ENCODE data around the gene S100A14.
"Not testable (repeated sequence)": the region's sequence is repeated elsewhere in the genome, so short reads cannot be mapped to it uniquely, and the experiment has no call there.

The S100A14 gene

DNA sequence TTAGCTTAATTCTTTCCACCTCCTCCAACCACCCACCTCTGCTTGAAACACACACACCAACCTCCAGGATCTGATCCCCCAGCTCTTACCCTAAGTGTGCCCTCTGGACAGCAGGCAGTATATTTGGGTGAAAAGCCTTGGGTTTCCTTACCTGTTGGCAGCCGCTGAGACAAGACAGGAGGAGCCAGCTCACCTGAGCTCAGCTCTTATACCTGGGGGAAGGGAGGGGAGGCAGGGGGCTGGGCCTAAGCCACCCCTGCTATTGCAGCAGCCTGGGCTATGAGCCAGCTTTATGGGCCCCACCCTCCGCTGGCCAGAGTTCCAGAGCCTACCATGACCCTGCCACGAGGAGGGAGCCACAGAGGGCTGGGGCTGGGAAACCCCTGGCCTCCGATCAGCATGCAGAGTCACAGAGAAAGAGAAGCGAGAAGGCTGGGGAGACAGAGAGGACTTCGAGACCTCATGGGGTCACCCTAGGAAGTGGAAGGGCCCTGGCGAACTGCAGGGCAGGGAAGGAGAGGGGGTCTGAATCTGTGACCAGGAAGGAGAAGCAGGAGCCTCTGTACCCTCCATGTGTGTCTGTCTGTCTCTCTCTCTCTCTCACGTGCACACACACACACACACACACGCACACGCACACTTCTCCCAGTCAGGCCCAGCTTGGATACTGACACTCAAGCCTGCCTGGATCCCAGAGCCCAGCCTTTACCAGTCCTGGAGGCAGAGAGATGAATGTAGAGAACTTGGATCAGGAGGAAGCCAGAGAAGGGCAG, at the start of gene S100A14:
TSS of gene S100A14 (minus strand) at position 182 of the 773 bp plus-strand sequence. CDS start 467 bp downstream, outside the sequence.
- no peak for DNase-seq

- no peak for DNase-seq
Observed at GRCh38 chr1:153663211-153663610, 47.1 kb upstream of the S100A14 start.

- no peak for DNase-seq
Observed at GRCh38 chr1:153662269-153662668, 46.1 kb upstream of the S100A14 start.

DNA sequence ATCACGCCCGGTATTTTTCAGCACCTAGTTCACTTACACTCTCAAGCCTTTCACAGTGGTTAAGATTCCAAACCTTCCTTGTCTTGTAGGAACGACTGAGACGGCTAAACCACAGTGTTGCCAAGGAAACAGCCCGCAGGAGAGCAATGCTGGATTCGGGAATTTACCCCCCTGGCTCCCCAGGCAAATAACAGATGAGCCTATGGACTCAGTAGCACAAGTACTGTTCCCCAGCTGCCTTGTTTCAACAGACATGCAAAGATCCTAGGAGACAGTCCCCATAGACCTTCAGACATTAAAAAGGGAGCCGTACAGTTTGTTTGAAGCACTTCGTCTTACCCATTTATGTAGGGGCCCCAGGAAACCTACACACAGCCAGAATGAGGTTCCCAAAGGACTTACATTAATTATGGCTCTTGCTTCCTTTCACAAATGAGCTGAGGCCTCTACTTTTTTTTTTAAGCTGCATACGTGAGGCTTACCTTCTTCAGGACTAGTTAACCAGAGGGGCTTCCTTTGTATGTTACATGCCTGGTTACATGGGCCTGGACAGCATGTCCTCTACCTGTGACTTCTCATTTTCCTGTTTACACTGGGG, 45.1 kb upstream of the S100A14 start:
- peak; percentile 37 for DNase-seq

- DNase-seq = no peak
Observed at GRCh38 chr1:153659656-153660055, 43.5 kb upstream of the S100A14 start.

GRCh38 chr1:153659175-153659534, 43.0 kb upstream of the S100A14 start:
- DNase-seq = peak; percentile 45

DNA sequence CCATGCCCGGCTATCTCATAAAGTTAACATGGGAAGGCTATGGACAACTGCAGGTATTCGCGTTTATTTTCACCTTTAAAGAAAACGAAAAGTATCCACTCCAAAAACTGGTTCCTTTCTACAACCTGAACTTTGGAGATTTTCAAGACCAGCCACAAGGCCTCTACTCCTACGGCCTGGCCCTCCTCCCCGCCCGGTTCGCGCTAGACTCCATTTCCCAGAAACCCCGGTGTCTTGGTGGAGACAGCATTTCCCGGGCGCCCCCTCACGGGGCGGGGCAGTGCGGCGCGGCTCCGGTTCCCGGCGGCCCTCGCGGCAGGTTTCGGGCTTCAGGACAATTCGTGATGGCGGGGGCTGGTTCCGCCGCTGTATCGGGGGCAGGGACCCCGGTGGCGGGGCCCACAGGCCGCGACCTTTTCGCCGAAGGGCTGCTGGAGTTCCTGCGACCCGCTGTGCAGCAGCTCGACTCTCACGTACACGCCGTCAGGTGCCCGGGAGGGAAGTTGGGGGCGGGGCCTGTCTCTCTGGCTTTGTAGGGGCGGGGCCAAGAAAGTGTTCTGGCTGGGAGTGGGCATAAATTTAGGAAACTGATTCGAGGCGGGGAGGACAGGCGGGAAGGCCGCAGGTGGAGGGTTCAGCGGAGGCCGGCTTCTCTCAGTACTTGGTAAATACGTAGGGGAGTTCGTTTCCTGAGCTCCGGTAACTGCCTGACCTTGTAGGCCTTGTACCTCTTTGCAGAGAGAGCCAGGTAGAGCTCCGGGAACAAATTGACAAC, 42.5 kb upstream of the S100A14 start, which contains the start of gene SNAPIN:
TSS of gene SNAPIN (plus strand) at position 304 of the 775 bp plus-strand sequence. CDS start at position 345, 41 bp downstream.
- DNase-seq = peak; percentile 95

GRCh38 chr1:153655333-153655732, 39.2 kb upstream of the S100A14 start:
- no peak for DNase-seq

DNA sequence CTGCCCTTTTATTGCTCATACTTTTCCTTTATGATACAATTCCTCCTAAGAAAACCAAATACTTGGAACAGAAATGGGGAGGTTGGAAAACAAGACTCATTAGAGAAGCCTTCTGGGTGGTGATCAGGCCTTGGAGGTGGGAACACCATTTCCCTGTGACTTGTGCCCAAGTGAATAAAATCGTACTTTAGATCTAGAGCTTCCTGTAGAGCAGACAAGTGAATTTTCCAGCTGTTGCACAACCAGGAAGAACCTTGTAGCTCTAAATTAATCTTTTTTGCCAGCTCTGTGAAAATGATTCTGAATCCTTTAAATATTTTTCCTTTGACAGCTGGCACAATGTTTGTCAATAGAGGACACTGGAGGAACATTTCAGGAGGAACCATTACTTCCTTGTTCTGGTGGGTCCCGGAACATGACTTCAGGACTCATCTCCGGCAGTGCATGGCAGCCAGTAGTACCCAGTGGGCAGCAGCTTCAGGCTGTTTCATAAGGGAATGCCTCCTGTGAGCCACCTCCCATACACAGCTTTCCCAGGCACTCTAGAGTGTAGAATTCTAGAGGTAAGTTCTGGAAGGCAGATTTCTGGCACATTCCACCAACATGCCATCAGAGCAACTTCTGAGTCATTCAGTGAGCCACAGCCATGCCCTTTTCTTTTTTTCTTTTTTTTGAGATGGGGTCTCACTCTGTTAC, 36.8 kb upstream of the S100A14 start:
- DNase-seq = no peak

DNA sequence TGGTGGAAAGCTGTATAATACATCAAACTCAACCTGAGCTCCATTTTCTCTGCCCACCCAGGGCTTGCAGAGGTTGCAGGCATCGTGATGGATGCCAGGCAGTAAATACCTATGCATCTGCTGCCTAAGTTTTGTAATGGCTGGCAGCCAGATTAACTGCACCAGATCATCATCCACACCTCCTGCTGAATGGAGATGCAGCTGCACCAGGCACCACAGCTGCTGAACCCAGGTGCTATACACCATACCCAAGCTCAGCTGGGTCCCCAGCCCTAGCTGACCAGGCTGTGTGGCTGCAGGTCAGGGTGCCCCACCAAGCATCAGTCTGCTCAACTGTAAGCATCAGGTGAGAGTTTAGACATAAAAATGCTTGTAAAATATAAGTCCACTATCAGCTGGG, 35.6 kb upstream of the S100A14 start:
- DNase-seq = no peak

GRCh38 chr1:153649863-153650235, 33.7 kb upstream of the S100A14 start:
- DNase-seq = no peak

DNA sequence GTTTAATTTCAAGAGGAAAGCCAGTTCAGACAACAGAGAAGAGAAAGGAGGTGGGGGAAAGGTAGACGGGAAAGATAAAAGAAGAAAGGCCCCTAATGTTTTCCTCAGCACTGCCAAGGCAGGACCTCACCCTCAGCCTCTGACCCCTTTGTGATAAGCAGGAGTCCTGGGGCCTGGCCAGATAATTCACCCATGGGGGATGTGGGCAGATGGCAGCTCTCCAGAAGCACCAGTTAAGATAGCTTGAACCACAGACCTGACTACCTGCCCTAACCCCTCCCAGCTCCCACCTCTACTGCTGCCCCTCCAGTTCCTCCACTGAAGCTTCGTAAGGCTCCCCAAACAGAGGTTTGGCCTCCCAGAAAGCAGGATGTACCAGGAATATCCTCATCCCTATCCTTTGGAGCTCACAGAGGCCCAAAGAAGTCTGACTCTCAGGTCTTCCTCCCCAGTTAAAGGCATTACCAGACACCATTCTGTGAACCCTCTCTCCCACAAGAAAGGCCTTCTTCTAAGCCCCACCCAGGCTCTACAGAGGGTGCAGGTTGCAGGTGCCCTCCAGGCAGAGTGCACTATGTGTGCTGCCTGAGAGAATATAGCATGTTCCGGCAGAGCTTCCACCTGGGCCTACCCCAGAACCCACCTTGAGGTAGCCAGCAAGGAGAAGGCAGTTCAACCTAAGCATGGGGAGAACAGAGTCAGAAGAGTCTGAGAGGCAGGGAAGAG, 33.2 kb upstream of the S100A14 start:
- DNase-seq = no peak

- no peak for DNase-seq
Observed at GRCh38 chr1:153648000-153648643, 32.0 kb upstream of the S100A14 start.

DNA sequence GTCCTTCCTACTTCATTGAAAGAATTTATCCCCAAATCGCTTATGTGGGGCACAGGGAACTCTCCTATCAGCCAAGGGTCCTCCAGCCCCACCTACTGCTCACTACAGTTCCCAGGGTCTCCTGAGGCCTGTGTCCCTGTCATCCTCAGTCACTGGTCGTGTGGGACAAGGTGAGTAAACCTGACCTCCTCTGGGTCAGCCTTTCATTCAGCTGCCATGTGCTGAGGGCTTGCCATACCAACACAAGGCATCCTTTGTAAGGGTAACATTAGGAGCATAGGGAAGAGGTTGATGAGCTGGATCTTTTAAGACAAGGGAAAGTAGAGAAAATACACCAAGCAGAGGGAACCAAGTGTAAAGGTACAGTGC, 31.2 kb upstream of the S100A14 start:
- DNase-seq = peak; percentile 62

DNA sequence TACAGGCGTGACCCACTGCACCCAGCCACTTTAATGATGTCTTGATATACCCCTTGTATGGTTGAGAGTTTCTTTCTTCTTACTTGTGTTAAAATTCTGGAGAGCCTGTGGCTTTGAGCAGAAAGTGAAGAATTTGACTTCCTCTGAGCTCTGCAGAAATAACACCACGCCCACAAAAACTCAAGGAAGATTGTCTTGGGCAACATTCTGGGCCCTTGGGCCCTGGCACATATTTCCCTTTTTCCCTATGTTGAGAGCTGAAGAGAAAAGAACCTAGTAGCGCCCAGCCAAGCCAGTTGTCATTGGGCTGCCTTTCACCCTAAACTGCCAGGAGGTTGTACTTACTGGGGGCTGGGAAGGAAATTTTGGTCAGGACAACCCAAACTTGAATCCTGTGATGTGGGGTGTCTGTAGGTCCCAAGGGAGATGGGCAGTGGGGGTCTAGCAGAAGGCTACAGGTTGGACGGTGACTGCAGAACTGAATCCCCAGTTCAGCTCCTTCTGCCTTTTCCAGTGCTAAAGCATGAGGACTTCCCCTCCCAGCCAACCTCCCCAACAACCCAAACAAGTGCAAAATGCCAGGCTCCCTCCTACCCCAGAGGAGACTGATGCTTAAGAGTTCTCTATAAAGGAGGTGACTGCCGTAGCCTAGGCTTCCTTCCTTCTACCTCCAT, 30.7 kb upstream of the S100A14 start:
- peak; percentile 62 for DNase-seq

DNA sequence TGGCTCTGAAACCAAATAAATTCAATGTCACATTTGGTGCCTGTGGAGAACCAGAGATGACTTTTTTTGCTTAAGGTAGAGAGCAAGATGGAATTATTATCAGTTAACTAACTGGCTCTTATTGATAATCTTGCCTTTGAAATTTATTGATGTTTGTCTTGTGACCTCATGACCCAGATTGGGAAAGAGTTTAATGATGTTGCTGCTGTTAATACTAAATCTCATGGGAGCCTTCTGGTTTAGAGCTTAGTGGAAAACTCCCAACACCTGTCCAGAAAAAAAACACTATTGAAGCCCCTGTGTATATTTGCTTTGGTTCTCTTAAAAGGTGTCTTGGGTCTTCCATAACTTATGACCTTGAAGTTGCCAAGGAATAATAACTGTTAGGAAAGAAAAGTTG, 27.7 kb upstream of the S100A14 start:
- no peak for DNase-seq

DNA sequence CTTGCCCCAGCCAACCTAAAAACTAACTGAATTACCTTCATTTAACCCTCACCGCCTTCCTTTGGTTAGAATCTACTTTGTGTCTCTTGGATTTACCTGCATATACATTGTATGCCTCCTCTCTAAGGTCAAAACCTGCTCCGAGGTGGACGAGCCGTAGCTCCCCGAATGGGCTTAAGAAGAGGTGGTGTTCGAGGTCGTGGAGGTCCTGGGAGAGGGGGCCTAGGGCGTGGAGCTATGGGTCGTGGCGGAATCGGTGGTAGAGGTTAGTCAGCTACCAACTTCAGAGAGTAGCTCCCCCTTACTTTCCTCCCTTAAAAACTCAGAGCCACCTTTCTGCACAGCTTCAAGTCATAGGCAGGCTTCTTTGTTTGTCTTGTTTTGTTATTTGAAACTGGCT, 27.0 kb upstream of the S100A14 start:
- DNase-seq = no peak

DNA sequence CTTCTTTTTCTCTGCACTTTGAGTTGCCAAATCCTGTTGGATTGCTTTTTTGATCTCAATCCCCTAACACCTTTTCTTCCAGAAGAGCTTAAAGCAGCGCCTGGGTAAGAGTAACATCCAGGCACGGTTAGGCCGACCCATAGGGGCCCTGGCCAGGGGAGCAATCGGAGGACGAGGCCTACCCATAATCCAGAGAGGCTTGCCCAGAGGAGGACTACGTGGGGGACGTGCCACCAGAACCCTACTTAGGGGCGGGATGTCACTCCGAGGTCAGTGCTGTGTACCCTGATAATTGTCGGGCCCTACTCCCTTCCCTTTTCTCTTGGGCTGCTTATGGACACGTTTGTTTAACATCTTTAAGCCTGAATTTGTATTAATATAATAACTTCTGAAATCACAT, 26.0 kb upstream of the S100A14 start:
- DNase-seq = no peak

DNA sequence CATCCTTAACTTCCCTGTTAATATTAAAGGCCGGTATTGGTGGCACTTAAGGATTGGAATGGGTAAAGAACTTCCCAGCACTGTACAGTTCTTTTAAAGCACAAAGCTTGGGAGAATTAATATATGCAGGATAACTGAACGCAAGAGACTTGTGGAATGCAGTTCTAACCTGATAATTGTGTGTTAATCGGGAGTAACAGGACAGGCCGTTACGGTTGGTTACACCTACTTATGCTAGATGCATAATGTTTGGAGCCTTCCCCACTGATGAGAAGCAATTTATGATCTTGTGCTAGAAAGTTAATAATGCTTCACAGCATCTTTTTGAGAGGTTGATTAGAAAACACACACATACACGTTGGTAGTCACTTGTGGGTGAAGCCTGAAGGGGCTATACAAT, 24.7 kb upstream of the S100A14 start:
- DNase-seq = no peak

DNA sequence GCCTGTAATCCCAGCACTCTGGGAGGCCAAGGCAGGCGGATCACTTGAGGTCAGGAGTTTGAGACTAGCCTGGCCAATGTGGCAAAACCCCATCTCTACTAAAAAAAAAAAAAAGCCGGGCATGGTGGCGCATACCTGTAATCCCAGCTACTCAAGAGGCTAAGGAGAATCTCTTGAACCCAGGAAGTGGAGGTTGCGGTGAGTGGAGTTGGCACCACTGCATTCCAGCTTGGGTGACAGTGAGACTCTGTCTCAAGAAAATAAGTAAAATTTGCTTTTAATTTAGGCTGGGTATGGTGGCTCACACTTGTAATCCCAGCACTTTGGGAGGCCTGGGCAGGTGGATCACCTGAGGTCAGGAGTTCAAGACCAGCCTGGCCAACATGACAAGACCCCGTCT, 24.1 kb upstream of the S100A14 start:
- DNase-seq = not testable (repeated sequence)

DNA sequence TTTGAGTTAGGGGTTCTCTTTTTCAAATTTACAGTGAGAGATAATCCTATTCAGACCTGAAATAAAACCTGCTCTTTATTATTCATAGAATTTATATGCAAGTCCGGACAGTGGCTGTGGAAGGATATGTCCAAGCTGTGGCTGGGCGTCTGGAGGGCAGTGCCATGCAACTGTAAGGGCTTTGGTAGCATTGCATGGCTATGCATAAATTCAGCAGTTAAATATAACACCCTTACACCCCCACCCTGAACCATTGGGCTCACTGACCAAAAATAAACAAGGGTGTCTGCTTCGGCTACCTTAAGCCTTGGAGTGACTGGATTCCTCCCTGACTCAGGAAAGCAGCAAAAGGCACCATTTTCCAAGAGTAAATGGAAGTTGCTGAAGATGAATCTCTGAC, 23.2 kb upstream of the S100A14 start:
- DNase-seq = no peak

Data from NCI-H82 (cell line).